HG03196 (cell line): ENCODE measurements around the gene AASS.

Experiments used
- ATAC-seq: cut with Tn5 transposase; IDR thresholded peaks from one replicate; pipeline ENCODE4 v1.9.1; 2021; ENCODE audit not compliant: unreplicated experiment

AASS gene

GRCh38 chr7:122046402-122046801 lies 97.6 kb downstream of the AASS start:
- ATAC-seq: no peak

DNA sequence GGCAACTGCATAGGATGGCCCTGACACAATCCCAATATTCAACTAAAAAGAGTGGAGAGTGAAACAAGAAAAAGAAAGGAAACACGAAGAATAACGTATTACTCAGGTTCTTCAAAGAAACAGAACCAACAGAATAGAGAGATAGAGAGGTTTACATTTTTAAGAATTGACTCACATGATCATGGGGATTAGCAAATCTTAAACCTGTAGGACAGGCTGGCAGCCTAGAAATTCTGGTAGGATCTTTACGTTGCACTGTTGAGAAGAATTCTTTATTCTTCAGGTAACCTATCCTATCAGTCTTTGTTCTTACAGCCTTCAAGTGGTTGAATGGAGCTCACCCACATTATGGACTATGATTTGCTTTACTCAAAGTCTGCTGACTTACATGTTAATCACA lies 103.9 kb downstream of the AASS start:
- ATAC-seq: no peak

- no peak for ATAC-seq
Observed at GRCh38 chr7:122038904-122039303, 105.1 kb downstream of the AASS start.

DNA sequence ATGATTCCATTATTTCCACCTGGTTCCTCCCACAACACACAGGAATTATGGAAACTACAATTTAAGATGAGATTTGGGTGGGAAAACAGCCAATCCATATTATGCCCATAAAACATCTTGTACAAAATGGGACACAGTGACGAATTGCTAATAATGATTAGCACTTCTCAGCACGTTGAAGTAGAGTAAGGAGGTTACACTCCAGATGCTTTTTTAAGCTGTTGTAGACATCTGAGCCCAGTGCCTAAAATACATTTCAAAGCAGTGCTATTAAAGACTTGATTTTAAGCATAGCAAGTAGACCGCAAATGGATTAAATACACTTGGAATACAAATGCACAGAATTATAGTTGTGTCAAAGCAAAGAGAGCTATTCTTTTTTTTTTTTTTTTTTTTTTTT lies 105.9 kb downstream of the AASS start:
- no peak for ATAC-seq

DNA sequence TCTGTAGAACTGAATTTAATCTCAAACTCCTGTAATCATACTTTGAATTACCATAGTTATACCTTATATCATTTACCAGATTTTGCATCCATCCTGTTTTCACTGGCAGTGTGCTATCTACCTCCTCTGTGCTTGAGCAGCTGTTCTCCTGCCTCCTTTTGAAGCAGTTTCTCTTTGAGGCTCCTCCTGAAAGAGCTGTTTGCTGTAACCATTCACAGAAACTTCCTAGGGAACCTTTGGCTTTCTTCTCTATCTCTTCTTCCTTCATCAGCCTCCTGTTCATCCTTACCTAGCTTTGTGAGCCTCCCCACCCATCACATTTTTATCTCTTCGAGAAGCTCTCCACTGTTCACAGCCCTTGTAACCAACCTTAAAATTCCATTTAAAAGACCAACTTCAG lies 108.2 kb downstream of the AASS start:
- ATAC-seq: no peak

- no peak for ATAC-seq
Observed at GRCh38 chr7:122033641-122034040, 110.4 kb downstream of the AASS start.

GRCh38 chr7:122027058-122027457 lies 117.0 kb downstream of the AASS start:
- ATAC-seq: no peak
